Amygdala (tissue), 56 donors: ENCODE results near the gene ZNF550.

Source experiments
- DNase-seq, 56 donors: peaks; one replicate each; lab custom pipeline; 2025; lab: John Stamatoyannopoulos, UW

ZNF550 gene

GRCh38 chr19:57559404-57560025, at the start of gene ZNF550:
TSS of gene ZNF550 (minus strand) at chr19:57559863. CDS start at chr19:57559682, 181 bp downstream.
- peak; percentile 15 to 92 (median 72) for DNase-seq

- no peak for DNase-seq
Observed at GRCh38 chr19:57606931-57607330, 47.3 kb upstream of the ZNF550 start.

GRCh38 chr19:57599761-57600383, 40.2 kb upstream of the ZNF550 start, which contains the start of gene ZNF530:
TSS of gene ZNF530 (plus strand) at chr19:57599885. CDS start at chr19:57604346, 4,461 bp downstream.
- peak; percentile 28 to 95 (median 83) for DNase-seq

GRCh38 chr19:57599377-57599760, 39.7 kb upstream of the ZNF550 start:
- no peak for DNase-seq

- no peak for DNase-seq
Observed at GRCh38 chr19:57587529-57587928, 27.9 kb upstream of the ZNF550 start.

GRCh38 chr19:57583521-57584416, 24.1 kb upstream of the ZNF550 start, which contains the start of gene ZIK1:
TSS of gene ZIK1 (plus strand) at chr19:57584145. CDS start at chr19:57584357, 212 bp downstream.
- peak; percentile 35 to 97 (median 92) for DNase-seq

GRCh38 chr19:57583104-57583520, 23.4 kb upstream of the ZNF550 start:
- peak in 2 of 56 donors; percentile 23 to 28 for DNase-seq

- DNase-seq, result peak; percentile 42 to 99 (median 93)
Observed at GRCh38 chr19:57578487-57579205, 19.0 kb upstream of the ZNF550 start, which contains the start of gene ZNF416. TSS of gene ZNF416 (minus strand) at chr19:57578911. CDS start at chr19:57578704, 207 bp downstream.

GRCh38 chr19:57576661-57577060, 17.0 kb upstream of the ZNF550 start:
- no peak for DNase-seq

GRCh38 chr19:57572415-57572947, 12.8 kb upstream of the ZNF550 start:
- DNase-seq, result no peak

GRCh38 chr19:57570707-57571106, 11.0 kb upstream of the ZNF550 start:
- DNase-seq, result no peak

- DNase-seq, result no peak
Observed at GRCh38 chr19:57566396-57567265, 7.0 kb upstream of the ZNF550 start.

GRCh38 chr19:57563547-57563946, 3.9 kb upstream of the ZNF550 start:
- DNase-seq, result no peak

- DNase-seq, result peak in 3 of 56 donors; percentile 2 to 34 (median 20)
Observed at GRCh38 chr19:57560049-57560491, 407 bp upstream of the ZNF550 start.

GRCh38 chr19:57559008-57559403, 657 bp downstream of the ZNF550 start:
- DNase-seq, result peak in 4 of 56 donors; percentile 1 to 14 (median 8)

- DNase-seq, result no peak
Observed at GRCh38 chr19:57558525-57558924, 1.1 kb downstream of the ZNF550 start.

- no peak for DNase-seq
Observed at GRCh38 chr19:57557659-57558058, 2.0 kb downstream of the ZNF550 start.

GRCh38 chr19:57552432-57552831, 7.2 kb downstream of the ZNF550 start:
- no peak for DNase-seq

- no peak for DNase-seq
Observed at GRCh38 chr19:57546513-57546912, 13.2 kb downstream of the ZNF550 start.
